H54 (cell line): Measurements from ENCODE around the gene CCL1.
A peak's percentile ranks its signal among the peaks of the same experiment; 100 is the strongest.

Experiments used
- DNase-seq: peaks from one replicate; pipeline ENCODE4 v3.0.0; 2011; ENCODE audit warnings: low spot score, mixed read lengths; ENCODE audit not compliant: insufficient read length
- FAIRE-seq: peaks from 3 replicates; lab custom pipeline; 2011; peaks lifted over from hg19 to GRCh38; lab: Jason Lieb, UNC
- POLR2A ChIP-seq: IDR thresholded peaks from 2 replicates; pipeline ENCODE4 v1.6.1; 2011; ENCODE audit warnings: low read depth, mild to moderate bottlenecking, low read length

The CCL1 gene

GRCh38 chr17:34374457-34374856 lies 11.4 kb upstream of the CCL1 start:
- FAIRE-seq (no peak), DNase-seq (no peak)
- no peak for TF ChIP-seq POLR2A

- FAIRE-seq = no peak
- TF ChIP-seq POLR2A = no peak
Measured at GRCh38 chr17:34371405-34372100, 8.5 kb upstream of the CCL1 start.

GRCh38 chr17:34370997-34371395 lies 8.0 kb upstream of the CCL1 start:
- no peak for DNase-seq
- FAIRE-seq = no peak
- TF ChIP-seq POLR2A = no peak

More at GRCh38 chr17:34371405-34372100, 8.5 kb upstream of the CCL1 start:
- no peak for DNase-seq

GRCh38 chr17:34370376-34370996 lies 7.5 kb upstream of the CCL1 start:
- DNase-seq = no peak
- FAIRE-seq = no peak
- TF ChIP-seq POLR2A = no peak

- no peak for TF ChIP-seq POLR2A
- FAIRE-seq (no peak), DNase-seq (no peak)
Measured at GRCh38 chr17:34369571-34369970, 6.5 kb upstream of the CCL1 start.

GRCh38 chr17:34368946-34369500 lies 6.0 kb upstream of the CCL1 start:
- no peak for FAIRE-seq

GRCh38 chr17:34368196-34368945 lies 5.3 kb upstream of the CCL1 start:
- DNase-seq (no peak), FAIRE-seq (no peak)
- no peak for TF ChIP-seq POLR2A

More at GRCh38 chr17:34368946-34369500, 6.0 kb upstream of the CCL1 start:
- DNase-seq = no peak
- TF ChIP-seq POLR2A = no peak

- TF ChIP-seq POLR2A = no peak
- no peak for FAIRE-seq
Measured at GRCh38 chr17:34367486-34368195, 4.6 kb upstream of the CCL1 start.

GRCh38 chr17:34366529-34367107 lies 3.6 kb upstream of the CCL1 start:
- FAIRE-seq (no peak), DNase-seq (no peak)
- no peak for TF ChIP-seq POLR2A

More at GRCh38 chr17:34367486-34368195, 4.6 kb upstream of the CCL1 start:
- no peak for DNase-seq

- FAIRE-seq (no peak), DNase-seq (no peak)
- no peak for TF ChIP-seq POLR2A
Measured at GRCh38 chr17:34366010-34366409, 3.0 kb upstream of the CCL1 start.

GRCh38 chr17:34365340-34365739 lies 2.3 kb upstream of the CCL1 start:
- no peak for TF ChIP-seq POLR2A
- DNase-seq = no peak
- FAIRE-seq = no peak

- no peak for TF ChIP-seq POLR2A
- FAIRE-seq (no peak), DNase-seq (no peak)
Measured at GRCh38 chr17:34364751-34365150, 1.7 kb upstream of the CCL1 start.

GRCh38 chr17:34361478-34362061 lies 1.5 kb downstream of the CCL1 start:
- peak; percentile 55 for DNase-seq

More at GRCh38 chr17:34361478-34362061, 1.5 kb downstream of the CCL1 start:
- no peak for FAIRE-seq
- no peak for TF ChIP-seq POLR2A
